Testis (tissue), 3 donors: ENCODE results near the gene USP2. TPM values are rescaled to one million over a fixed set of nuclear protein-coding genes. Genes with fewer than 3 reads are reported as not detected.

Source experiments
- DNase-seq: peaks from one replicate; pipeline ENCODE4 v3.0.0-alpha.2; 2019
- H3K27ac ChIP-seq, 2 donors: fragments of 200-600 bp; sonication (generic); one replicate each; pipeline ENCODE4 v1.5.1; 2019
- H3K27me3 ChIP-seq: fragments of 200-600 bp; sonication (generic); one replicate; pipeline ENCODE4 v1.5.1; 2019
- H3K36me3 ChIP-seq: fragments of 200-600 bp; sonication (generic); one replicate; pipeline ENCODE4 v1.5.1; 2017; ENCODE audit warnings: low read depth; ENCODE audit errors: missing control alignments
- H3K4me1 ChIP-seq: fragments of 200-600 bp; sonication (generic); one replicate; pipeline ENCODE4 v1.5.1; 2019
- H3K4me3 ChIP-seq, 2 donors: fragments of 200-600 bp; sonication (generic); one replicate each; pipeline ENCODE4 v1.5.1; 2017 to 2019
- H3K9me3 ChIP-seq: fragments of 200-600 bp; sonication (generic); one replicate; pipeline ENCODE4 v1.5.1; 2017
- POLR2A ChIP-seq: fragments of 450-650 bp; IDR thresholded peaks from one replicate; pipeline ENCODE4 v1.6.1; 2017; ENCODE audit warnings: antibody characterized with exemption, mild to moderate bottlenecking, moderate library complexity
- WGBS, 2 donors: methylation state at CpG; one replicate each; pipeline ENCODE4 v1.1.5; 2018; 5-methylcytosine and 5-hydroxymethylcytosine counted together
- intact Hi-C: fragments of 100-400 bp; cut with DNase I; formaldehyde crosslinking; loops from one replicate; pipeline ENCODE4 v1.15.1; 2023; ENCODE audit warnings: low total_unique reads
- polyA plus RNA-seq: library from polyadenylated mRNA; stranded (reverse); fragments of 350-450 nt; fragmentation: Illumina TruSeq; extraction: RNeasy Lipid Tissue Mini Kit (QIAGEN cat#74804); gene quantifications from one replicate; pipeline ENCODE4 v1.2.3, GENCODE V29; 2014; ENCODE audit warnings: low read depth, low replicate concordance; ENCODE audit not compliant: insufficient read depth
- total RNA-seq, 2 donors: library from RNA; depleted of rRNA; stranded (reverse); fragments of >200 nt; gene quantifications; one replicate each; pipeline ENCODE4 v1.2.3, GENCODE V29; 2016
- TF ChIP-seq, protein P1 (sequence below), 3 experiments: fragments of 450-650 bp in 2 of 3; fragments of 200-600 bp in 1 of 3; sonication (generic) in 1 of 3; IDR thresholded peaks; one replicate each; pipeline ENCODE4 v1.5.1; 2016 to 2019; ENCODE audit warnings: antibody characterized with exemption in 3 of 3, mild to moderate bottlenecking in 2 of 3, moderate library complexity in 1 of 3

The USP2 gene
- total and polyA plus RNA-seq, 3 donors from 2014 or later, result 41.2 to 168 (median 100) TPM

DNA sequence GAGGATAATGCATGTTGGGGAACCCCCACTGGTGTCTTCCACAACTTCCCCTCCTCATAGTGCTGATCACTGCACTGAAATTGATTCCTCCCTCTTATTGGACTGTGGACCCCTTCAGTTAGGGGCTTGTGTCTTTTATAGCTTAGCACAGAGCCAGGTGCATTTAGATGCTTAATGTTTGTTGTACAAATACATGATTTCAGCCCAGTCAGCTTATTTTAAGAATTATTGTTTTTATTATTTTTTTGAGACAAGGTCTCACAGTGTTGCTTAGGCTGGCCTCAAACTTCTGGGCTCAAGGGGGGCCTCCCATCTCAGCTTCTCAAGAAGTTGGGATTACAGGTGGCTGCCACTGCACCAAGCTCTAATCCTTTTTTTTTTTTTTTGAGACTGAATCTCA, 33.2 kb upstream of the USP2 start:
- intact Hi-C loops, result no loop called here

DNA sequence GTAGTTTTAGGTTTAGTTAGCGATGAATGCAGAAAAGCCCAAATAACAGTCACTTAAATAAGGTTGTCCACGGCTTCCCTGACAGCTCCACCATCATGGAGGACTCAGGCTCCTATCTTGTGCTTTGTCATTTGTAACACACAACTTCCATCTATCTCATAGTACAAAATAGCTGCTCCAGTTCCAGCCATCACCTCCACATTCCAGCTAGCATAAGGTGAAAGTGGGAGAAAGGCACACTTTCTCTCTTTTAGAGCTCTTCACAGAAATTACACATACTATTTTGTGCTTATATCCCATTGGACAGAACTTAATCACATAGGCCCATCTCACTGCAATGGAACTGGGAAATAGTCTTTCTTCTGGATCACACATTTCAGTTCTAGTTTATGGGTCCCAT, 32.8 kb upstream of the USP2 start:
- Histone ChIP-seq H3K27ac (no peak overlapping the region), H3K4me3 (no peak overlapping the region), H3K36me3 (no peaks in the 10 kb centered on the region), H3K4me1 (no peaks in the 10 kb centered on the region), H3K27me3 (no peaks in the 10 kb centered on the region), H3K9me3 (no peaks in the 10 kb centered on the region)
- DNase-seq, result no peak
- WGBS, 2 donors, result 93 to 94% methylated on average over 2 of the region's 2 CpGs
- intact Hi-C loops, result no loop called here
- no peak for TF ChIP-seq POLR2A
- TF ChIP-seq, protein P1, sequence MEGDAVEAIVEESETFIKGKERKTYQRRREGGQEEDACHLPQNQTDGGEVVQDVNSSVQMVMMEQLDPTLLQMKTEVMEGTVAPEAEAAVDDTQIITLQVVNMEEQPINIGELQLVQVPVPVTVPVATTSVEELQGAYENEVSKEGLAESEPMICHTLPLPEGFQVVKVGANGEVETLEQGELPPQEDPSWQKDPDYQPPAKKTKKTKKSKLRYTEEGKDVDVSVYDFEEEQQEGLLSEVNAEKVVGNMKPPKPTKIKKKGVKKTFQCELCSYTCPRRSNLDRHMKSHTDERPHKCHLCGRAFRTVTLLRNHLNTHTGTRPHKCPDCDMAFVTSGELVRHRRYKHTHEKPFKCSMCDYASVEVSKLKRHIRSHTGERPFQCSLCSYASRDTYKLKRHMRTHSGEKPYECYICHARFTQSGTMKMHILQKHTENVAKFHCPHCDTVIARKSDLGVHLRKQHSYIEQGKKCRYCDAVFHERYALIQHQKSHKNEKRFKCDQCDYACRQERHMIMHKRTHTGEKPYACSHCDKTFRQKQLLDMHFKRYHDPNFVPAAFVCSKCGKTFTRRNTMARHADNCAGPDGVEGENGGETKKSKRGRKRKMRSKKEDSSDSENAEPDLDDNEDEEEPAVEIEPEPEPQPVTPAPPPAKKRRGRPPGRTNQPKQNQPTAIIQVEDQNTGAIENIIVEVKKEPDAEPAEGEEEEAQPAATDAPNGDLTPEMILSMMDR (IDR thresholded peaks at IDR 0.05), result no peak

More for the DNA sequence above, 33.2 kb upstream of the USP2 start:
- H3K4me1 ChIP-seq, result no peaks in the 10 kb centered on the region
- no peak overlapping the region for H3K27ac ChIP-seq
- no peaks in the 10 kb centered on the region for H3K9me3 ChIP-seq
- TF ChIP-seq POLR2A, result no peak
- TF ChIP-seq, protein P1 (IDR thresholded peaks at IDR 0.05), result no peak
- H3K36me3 ChIP-seq, result no peaks in the 10 kb centered on the region
- H3K4me3 ChIP-seq, result no peak overlapping the region
- DNase-seq, result no peak
- no peaks in the 10 kb centered on the region for H3K27me3 ChIP-seq

DNA sequence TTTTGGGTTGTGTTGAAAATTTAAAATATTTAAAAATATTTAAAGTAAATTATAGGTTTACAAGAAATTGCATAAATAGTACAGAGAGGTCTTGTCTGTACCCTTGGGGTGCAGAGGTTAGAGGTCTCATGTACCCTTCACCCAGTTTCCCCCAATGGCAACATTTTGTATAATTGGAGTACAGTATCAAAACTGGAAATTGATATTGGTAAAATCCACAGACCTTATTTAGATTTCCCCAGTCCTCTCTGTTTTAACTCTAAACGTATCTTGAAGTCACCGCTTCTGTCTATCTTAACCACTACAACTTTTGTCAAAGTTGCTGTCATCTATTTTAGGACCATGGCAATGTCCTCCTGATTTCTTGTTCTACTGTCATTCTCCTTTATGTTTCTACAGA, 30.6 kb upstream of the USP2 start:
- no peaks in the 10 kb centered on the region for H3K36me3 ChIP-seq
- intact Hi-C loops, result no loop called here
- WGBS, 2 donors, result 95 to 100% methylated on average over 2 of the region's 2 CpGs
- H3K9me3 ChIP-seq, result no peaks in the 10 kb centered on the region
- no peak overlapping the region for H3K27ac ChIP-seq
- no peak overlapping the region for H3K4me3 ChIP-seq
- H3K27me3 ChIP-seq, result no peaks in the 10 kb centered on the region
- no peaks in the 10 kb centered on the region for H3K4me1 ChIP-seq
- no peak for DNase-seq
- no peak for TF ChIP-seq POLR2A
- TF ChIP-seq, protein P1 (IDR thresholded peaks at IDR 0.05), result no peak

DNA sequence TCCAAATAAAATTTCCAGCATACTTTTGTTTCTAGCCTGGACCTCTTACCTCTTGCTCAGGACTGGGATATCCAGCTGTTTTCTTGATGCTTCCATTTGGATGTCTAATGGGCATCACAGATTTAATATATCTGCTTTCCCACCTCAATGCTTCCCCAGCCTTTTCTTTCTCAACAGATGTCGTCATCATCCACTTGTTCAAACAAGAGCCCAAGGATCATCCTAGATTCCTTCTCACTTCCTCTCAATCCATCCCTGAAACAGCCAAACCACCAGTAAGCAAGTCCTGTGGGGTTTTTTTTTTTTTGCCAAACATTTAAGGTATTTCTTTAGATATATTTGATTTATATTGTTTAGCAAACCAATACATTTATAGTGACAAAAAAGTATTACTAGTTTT, 29.0 kb upstream of the USP2 start:
- H3K9me3 ChIP-seq, result no peaks in the 10 kb centered on the region
- intact Hi-C loops, result no loop called here
- H3K36me3 ChIP-seq, result no peaks in the 10 kb centered on the region
- H3K27ac ChIP-seq, result no peak overlapping the region
- WGBS, 2 donors, result 94 to 95% methylated on average over 1 of the region's 1 CpG
- no peaks in the 10 kb centered on the region for H3K4me1 ChIP-seq
- H3K4me3 ChIP-seq, result no peak overlapping the region
- H3K27me3 ChIP-seq, result no peaks in the 10 kb centered on the region
- no peak for DNase-seq
- TF ChIP-seq, protein P1 (IDR thresholded peaks at IDR 0.05), result no peak
- TF ChIP-seq POLR2A, result no peak

DNA sequence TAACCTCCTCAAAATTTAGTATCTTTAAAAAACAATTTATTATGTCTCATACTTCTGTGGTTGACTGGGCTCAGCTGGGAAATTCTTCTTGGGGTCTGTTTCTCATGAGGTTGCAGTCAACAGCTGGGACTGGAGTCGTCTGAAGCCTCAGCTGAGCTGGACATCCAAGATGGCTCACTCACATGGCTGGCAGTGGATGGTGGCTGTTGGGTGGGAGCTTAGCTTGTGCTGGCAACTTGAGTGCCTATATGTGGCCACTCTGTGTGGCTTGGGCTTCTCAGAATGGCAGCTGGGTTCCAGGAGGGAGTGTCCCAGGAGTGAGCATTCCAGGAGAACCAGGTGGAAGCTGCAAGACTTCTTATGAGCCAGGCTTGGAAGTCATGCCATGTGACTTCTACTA, 28.2 kb upstream of the USP2 start:
- H3K27ac ChIP-seq, result no peak overlapping the region
- no peaks in the 10 kb centered on the region for H3K27me3 ChIP-seq
- H3K4me1 ChIP-seq, result no peaks in the 10 kb centered on the region
- no peaks in the 10 kb centered on the region for H3K36me3 ChIP-seq
- TF ChIP-seq, protein P1 (IDR thresholded peaks at IDR 0.05), result no peak
- no peak for TF ChIP-seq POLR2A
- 85 to 95% methylated on average over 1 of the region's 1 CpG for WGBS, 2 donors
- intact Hi-C loops, result no loop called here
- no peak for DNase-seq
- no peaks in the 10 kb centered on the region for H3K9me3 ChIP-seq
- no peak overlapping the region for H3K4me3 ChIP-seq
